Liver (tissue), 3 donors: ENCODE data around the gene RNF151.

ENCODE experiments used
- EGR1 ChIP-seq, 2 donors: IDR thresholded peaks; 2 replicates each; pipeline ENCODE4 v1.6.1; 2016 to 2018; ENCODE audit warnings: antibody characterized with exemption in 2 of 2, low read depth in 2 of 2
- GABPA ChIP-seq, 2 donors: IDR thresholded peaks in 1 of 2; conservative IDR thresholded peaks in 1 of 2; 2 replicates each; pipeline ENCODE4 v1.6.1; 2016; ENCODE audit warnings: antibody characterized with exemption in 2 of 2, mild to moderate bottlenecking in 1 of 2, moderate library complexity in 1 of 2
- JUND ChIP-seq, 2 donors: IDR thresholded peaks; 2 replicates each; pipeline ENCODE4 v1.6.1; 2016; ENCODE audit warnings: antibody characterized with exemption in 2 of 2
- NR2F2 ChIP-seq: IDR thresholded peaks from 2 replicates; pipeline ENCODE4 v1.6.1; 2016; ENCODE audit warnings: antibody characterized with exemption
- RAD21 ChIP-seq, 2 donors: IDR thresholded peaks; 2 replicates each; pipeline ENCODE4 v1.6.1; 2016; ENCODE audit warnings: antibody characterized with exemption in 2 of 2, mild to moderate bottlenecking in 2 of 2
- RXRA ChIP-seq, 2 donors: IDR thresholded peaks; 2 replicates each; pipeline ENCODE4 v1.6.1; 2017 to 2018; ENCODE audit warnings: antibody characterized with exemption in 2 of 2, mild to moderate bottlenecking in 1 of 2
- TF ChIP-seq, protein P1 (sequence below): IDR thresholded peaks from 2 replicates; pipeline ENCODE4 v1.6.1; 2016; ENCODE audit warnings: antibody characterized with exemption
- TF ChIP-seq, protein P2 (sequence below): fragments of 150-350 bp; IDR thresholded peaks from 2 replicates; pipeline ENCODE4 v1.5.1; 2017; ENCODE audit warnings: improper control_type of control experiment, low read depth, low read length; ENCODE audit not compliant: missing input control
- TF ChIP-seq, protein P3 (sequence below): IDR thresholded peaks from 2 replicates; pipeline ENCODE4 v1.6.1; 2016; ENCODE audit warnings: antibody characterized with exemption, mild to moderate bottlenecking
- donor health status: healthy.
- donor health status: healthy.

DNA sequence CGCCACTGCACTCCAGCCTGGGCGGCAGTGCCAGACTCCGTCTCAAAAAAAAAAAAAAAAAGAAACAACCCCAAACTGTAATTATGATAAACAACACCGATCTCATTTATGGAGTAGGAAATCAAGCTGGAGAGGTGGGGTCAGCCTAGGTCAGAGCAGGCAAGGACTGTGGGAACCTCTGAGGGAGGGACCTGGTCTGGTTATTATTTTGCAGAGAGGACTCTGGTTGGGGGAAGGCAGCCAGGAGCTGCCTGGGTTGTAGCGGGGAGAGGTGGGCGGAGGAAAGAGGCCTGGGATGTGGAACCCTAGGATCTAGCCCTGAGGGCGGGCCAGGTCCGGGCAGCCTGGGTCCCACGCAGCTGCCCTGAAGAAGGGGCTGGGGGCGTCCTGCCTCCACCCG, 37.6 kb upstream of the RNF151 start:
- TF ChIP-seq, protein P1, sequence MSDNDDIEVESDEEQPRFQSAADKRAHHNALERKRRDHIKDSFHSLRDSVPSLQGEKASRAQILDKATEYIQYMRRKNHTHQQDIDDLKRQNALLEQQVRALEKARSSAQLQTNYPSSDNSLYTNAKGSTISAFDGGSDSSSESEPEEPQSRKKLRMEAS = no peak
- TF ChIP-seq, protein P2, sequence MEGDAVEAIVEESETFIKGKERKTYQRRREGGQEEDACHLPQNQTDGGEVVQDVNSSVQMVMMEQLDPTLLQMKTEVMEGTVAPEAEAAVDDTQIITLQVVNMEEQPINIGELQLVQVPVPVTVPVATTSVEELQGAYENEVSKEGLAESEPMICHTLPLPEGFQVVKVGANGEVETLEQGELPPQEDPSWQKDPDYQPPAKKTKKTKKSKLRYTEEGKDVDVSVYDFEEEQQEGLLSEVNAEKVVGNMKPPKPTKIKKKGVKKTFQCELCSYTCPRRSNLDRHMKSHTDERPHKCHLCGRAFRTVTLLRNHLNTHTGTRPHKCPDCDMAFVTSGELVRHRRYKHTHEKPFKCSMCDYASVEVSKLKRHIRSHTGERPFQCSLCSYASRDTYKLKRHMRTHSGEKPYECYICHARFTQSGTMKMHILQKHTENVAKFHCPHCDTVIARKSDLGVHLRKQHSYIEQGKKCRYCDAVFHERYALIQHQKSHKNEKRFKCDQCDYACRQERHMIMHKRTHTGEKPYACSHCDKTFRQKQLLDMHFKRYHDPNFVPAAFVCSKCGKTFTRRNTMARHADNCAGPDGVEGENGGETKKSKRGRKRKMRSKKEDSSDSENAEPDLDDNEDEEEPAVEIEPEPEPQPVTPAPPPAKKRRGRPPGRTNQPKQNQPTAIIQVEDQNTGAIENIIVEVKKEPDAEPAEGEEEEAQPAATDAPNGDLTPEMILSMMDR = no peak
- TF ChIP-seq GABPA (IDR thresholded peaks at IDR 0.05 in 1 of 2, conservative IDR thresholded peaks at IDR 0.05 in 1 of 2) (no peak), RAD21 (IDR thresholded peaks at IDR 0.05) (no peak), EGR1 (IDR thresholded peaks at IDR 0.05; ENCODE audit: low read depth in 2 of 2) (no peak), RXRA (IDR thresholded peaks at IDR 0.05) (peak in 1 of 2 donors; percentile 49), NR2F2 (no peak), JUND (IDR thresholded peaks at IDR 0.05) (no peak)
- TF ChIP-seq, protein P3, sequence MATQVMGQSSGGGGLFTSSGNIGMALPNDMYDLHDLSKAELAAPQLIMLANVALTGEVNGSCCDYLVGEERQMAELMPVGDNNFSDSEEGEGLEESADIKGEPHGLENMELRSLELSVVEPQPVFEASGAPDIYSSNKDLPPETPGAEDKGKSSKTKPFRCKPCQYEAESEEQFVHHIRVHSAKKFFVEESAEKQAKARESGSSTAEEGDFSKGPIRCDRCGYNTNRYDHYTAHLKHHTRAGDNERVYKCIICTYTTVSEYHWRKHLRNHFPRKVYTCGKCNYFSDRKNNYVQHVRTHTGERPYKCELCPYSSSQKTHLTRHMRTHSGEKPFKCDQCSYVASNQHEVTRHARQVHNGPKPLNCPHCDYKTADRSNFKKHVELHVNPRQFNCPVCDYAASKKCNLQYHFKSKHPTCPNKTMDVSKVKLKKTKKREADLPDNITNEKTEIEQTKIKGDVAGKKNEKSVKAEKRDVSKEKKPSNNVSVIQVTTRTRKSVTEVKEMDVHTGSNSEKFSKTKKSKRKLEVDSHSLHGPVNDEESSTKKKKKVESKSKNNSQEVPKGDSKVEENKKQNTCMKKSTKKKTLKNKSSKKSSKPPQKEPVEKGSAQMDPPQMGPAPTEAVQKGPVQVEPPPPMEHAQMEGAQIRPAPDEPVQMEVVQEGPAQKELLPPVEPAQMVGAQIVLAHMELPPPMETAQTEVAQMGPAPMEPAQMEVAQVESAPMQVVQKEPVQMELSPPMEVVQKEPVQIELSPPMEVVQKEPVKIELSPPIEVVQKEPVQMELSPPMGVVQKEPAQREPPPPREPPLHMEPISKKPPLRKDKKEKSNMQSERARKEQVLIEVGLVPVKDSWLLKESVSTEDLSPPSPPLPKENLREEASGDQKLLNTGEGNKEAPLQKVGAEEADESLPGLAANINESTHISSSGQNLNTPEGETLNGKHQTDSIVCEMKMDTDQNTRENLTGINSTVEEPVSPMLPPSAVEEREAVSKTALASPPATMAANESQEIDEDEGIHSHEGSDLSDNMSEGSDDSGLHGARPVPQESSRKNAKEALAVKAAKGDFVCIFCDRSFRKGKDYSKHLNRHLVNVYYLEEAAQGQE = no peak
